GM12873 (cell line): ENCODE results near the gene HLA-DQB1.

Experiments
- TF ChIP-seq, protein P1 (sequence below): IDR thresholded peaks from 2 replicates; pipeline ENCODE4 v1.5.1; 2012; ENCODE audit warnings: low read depth, mild to moderate bottlenecking, moderate library complexity, low read length, control low read depth; ENCODE audit not compliant: insufficient read depth; ENCODE audit errors: missing control alignments

HLA-DQB1 gene

DNA sequence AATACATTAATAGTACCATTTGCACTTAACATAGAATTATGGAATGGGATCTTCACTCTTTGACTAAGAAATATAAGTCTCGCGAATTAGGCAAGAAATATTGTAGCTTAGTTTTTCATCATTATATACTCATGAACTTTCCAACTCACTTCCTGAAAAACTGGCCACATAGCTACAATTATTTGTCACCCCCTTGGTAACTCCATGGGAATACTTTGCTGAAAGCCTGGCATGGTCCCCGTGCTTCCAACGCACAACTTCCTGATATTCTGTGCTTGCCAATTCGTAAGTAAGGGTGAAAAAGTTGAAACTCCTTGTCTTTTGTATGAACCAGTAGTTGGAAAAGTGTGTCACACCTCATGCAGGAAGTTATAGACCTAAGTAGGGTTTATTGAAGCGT is 53.0 kb downstream of the HLA-DQB1 start:
- TF ChIP-seq, protein P1, sequence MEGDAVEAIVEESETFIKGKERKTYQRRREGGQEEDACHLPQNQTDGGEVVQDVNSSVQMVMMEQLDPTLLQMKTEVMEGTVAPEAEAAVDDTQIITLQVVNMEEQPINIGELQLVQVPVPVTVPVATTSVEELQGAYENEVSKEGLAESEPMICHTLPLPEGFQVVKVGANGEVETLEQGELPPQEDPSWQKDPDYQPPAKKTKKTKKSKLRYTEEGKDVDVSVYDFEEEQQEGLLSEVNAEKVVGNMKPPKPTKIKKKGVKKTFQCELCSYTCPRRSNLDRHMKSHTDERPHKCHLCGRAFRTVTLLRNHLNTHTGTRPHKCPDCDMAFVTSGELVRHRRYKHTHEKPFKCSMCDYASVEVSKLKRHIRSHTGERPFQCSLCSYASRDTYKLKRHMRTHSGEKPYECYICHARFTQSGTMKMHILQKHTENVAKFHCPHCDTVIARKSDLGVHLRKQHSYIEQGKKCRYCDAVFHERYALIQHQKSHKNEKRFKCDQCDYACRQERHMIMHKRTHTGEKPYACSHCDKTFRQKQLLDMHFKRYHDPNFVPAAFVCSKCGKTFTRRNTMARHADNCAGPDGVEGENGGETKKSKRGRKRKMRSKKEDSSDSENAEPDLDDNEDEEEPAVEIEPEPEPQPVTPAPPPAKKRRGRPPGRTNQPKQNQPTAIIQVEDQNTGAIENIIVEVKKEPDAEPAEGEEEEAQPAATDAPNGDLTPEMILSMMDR = no peak

DNA sequence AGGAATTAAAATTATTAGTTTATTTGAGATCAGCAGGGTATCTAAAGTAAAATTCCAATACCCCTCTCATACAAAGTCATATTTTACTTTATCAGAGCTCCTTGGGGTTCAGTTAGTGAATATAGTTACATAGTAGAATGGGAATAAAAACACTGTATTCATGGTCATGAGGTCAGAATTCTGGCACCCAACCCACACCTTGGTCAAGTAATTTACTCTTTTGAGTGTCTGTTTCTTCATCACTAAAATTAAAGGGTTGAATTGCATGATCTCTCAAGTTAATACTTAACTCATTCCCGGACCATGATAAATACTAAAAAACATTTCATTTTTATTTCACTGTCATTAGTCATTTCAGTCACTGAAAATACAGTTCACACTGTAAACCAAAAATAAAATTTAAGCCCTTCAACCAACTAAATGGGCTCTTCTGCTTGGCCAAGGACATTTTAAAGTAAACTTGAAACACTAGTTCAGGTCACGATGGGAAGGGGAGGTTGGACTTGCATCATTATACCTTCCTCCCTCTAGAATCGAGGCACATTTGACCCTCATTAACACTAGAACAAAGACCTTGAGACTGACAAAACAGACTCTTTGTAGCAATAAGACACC is 55.7 kb downstream of the HLA-DQB1 start:
- TF ChIP-seq, protein P1 = no peak

DNA sequence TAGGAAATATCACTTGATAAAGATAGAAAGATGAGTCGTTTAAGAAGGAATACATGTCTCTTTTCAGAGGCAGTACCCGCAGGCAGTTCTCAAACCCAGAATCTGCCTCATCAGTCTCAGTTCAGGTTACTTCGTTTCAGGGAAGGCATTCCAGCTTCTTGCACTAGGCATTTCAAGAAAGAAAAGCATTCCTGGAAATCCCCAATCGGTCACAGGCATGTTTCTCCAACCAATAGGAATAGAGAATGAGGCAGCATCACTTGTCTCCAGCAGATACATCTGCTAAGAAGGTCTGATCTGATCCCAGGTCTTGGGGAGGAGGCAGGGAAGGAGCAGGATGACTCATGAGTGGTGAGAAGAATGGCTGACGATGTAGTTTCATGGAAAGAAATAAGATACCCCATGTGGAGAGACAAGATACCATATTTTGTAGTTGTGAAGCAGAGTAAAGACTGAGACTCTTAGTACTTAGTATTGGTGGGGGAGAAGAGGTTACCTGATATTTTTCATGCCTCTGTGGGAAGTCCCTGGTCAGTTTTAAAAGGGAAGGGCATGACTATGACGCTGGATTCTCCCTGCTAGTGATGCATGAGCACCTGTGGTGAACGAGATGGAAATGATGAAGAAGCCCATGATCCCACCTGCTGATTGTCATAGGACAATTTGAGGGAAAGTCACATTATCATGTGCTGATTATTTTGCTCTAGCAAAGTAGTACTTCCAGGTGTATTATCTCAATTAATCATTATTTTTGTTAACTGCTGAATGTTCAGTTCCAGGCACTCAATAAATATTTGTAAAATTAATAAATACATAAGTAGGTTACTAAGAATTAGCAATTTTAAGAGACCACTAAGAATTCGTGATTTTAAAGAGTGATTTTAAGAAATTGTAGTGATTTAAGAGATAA is 56.5 kb downstream of the HLA-DQB1 start:
- TF ChIP-seq, protein P1 = no peak
